PC-3 (cell line): Measurements from ENCODE around the gene MYH9.

Experiments
- EZH2 ChIP-seq: fragments of 300-600 bp; sonication (generic); IDR thresholded peaks from one replicate; pipeline ENCODE4 v1.6.1; 2017; ENCODE audit warnings: antibody characterized with exemption, mild to moderate bottlenecking, low read length; ENCODE audit not compliant: unreplicated experiment
- TF ChIP-seq, protein P1 (sequence below): fragments of 300-600 bp; sonication (generic); conservative IDR thresholded peaks from 2 replicates; pipeline ENCODE4 v1.5.1; 2017; ENCODE audit warnings: antibody characterized with exemption, low read depth, mild to moderate bottlenecking, low read length

- TF ChIP-seq, protein P1, sequence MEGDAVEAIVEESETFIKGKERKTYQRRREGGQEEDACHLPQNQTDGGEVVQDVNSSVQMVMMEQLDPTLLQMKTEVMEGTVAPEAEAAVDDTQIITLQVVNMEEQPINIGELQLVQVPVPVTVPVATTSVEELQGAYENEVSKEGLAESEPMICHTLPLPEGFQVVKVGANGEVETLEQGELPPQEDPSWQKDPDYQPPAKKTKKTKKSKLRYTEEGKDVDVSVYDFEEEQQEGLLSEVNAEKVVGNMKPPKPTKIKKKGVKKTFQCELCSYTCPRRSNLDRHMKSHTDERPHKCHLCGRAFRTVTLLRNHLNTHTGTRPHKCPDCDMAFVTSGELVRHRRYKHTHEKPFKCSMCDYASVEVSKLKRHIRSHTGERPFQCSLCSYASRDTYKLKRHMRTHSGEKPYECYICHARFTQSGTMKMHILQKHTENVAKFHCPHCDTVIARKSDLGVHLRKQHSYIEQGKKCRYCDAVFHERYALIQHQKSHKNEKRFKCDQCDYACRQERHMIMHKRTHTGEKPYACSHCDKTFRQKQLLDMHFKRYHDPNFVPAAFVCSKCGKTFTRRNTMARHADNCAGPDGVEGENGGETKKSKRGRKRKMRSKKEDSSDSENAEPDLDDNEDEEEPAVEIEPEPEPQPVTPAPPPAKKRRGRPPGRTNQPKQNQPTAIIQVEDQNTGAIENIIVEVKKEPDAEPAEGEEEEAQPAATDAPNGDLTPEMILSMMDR = no peak
- TF ChIP-seq EZH2 = no peak
These were observed 44.1 kb downstream of the MYH9 start for GRCh38 chr22:36343720-36344105.
